K562 (cell line): ENCODE data around the gene SFTPB. TPM values are rescaled to one million over a fixed set of nuclear protein-coding genes. Genes with fewer than 3 reads are reported as not detected.
"Not testable (repeated sequence)": the region's sequence is repeated elsewhere in the genome, so short reads cannot be mapped to it uniquely, and the experiment has no call there.

Experiments used
- ATAC-seq: fragments of 200-7000 bp; cut with Tn5 transposase; 3 replicates; pipeline ENCODE4 v1.9.1; 2020; ENCODE audit warnings: moderate library complexity
- BruUV-seq: library from RNA; stranded (reverse); fragments of 400-500 nt; replicated peaks from 2 replicates; lab custom pipeline; 2021; lab: Mats Ljungman, UMichigan
- CTCF ChIA-PET: fragments of 300-600 bp; formaldehyde crosslinking; extraction: SDS; loops from one replicate; lab custom pipeline; 2021; ENCODE audit warnings: low intra/inter-chr PET ratio; lab: Yijun Ruan, JAX
- POLR2A ChIA-PET: fragments of 300-600, 350-650 bp; sonication (Branson Sonifier 250); formaldehyde crosslinking; extraction: SDS; loops from one replicate; lab custom pipeline; 2021; ENCODE audit warnings: antibody characterized with exemption, inconsistent platforms; lab: Yijun Ruan, JAX
- DNase-seq, 4 experiments: peaks; one replicate each; pipeline versions ENCODE4 v3.0.0 to v3.0.0-alpha.2; 2011 to 2018; ENCODE audit warnings: low spot score in 3 of 4, mixed read lengths in 3 of 4; ENCODE audit errors: extremely low read depth in 1 of 4
- FAIRE-seq: peaks from 2 replicates; lab custom pipeline; 2011; peaks lifted over from hg19 to GRCh38; lab: Jason Lieb, UNC
- H2AFZ ChIP-seq: 2 replicates; pipeline ENCODE4 v1.6.0; 2011; ENCODE audit warnings: low read depth, low read length, control low read depth, inconsistent platforms
- H3K27ac ChIP-seq: fragments of 200-600 bp; 3 replicates; pipeline ENCODE4 v1.8.0; 2011; ENCODE audit warnings: low read depth, mild to moderate bottlenecking, control low read depth, inconsistent platforms, low read length, moderate library complexity, mixed read lengths; ENCODE audit errors: extremely low read depth
- H3K27me3 ChIP-seq, 2 experiments: fragments of 300-600 bp in 1 of 2; 2 replicates in 1 of 2; 3 replicates in 1 of 2; pipeline versions ENCODE4 v1.6.0 to v1.8.0; 2011; ENCODE audit warnings: inconsistent platforms in 2 of 2, low read length in 2 of 2, mild to moderate bottlenecking in 1 of 2, mixed read lengths in 1 of 2, moderate library complexity in 1 of 2; ENCODE audit not compliant: control insufficient read depth in 2 of 2, insufficient read depth in 2 of 2
- H3K36me3 ChIP-seq: fragments of 300-600 bp; 3 replicates; pipeline ENCODE4 v1.8.0; 2011; ENCODE audit warnings: mild to moderate bottlenecking, low read length, inconsistent platforms; ENCODE audit not compliant: control insufficient read depth, insufficient read depth
- H3K4me1 ChIP-seq, 2 experiments: fragments of 200-600 bp in 1 of 2; replicated peaks in 1 of 2; 2 replicates in 1 of 2; 3 replicates in 1 of 2; pipeline versions ENCODE4 v1.5.1 to v1.8.0; 2011; ENCODE audit warnings: inconsistent platforms in 2 of 2, low read length in 2 of 2, mild to moderate bottlenecking in 1 of 2, mixed read lengths in 1 of 2, moderate library complexity in 1 of 2; ENCODE audit not compliant: control insufficient read depth in 2 of 2, insufficient read depth in 2 of 2
- H3K4me2 ChIP-seq: 2 replicates; pipeline ENCODE4 v1.6.1; 2011; ENCODE audit warnings: low read length, control low read depth, inconsistent platforms, mixed read lengths; ENCODE audit not compliant: insufficient read depth
- H3K4me3 ChIP-seq: fragments of 200-600 bp; sonication (generic), shearing (Covaris generic); 2 replicates; pipeline ENCODE4 v1.5.1; 2016; ENCODE audit warnings: control low read depth, inconsistent platforms
- H3K79me2 ChIP-seq: fragments of 200-600 bp; 3 replicates; pipeline ENCODE4 v1.8.0; 2011; ENCODE audit warnings: low read length, inconsistent platforms; ENCODE audit not compliant: control insufficient read depth, insufficient read depth
- H3K9ac ChIP-seq, 2 experiments: 2 replicates each; pipeline versions ENCODE4 v1.6.0 to v1.6.1; 2011; ENCODE audit warnings: low read depth in 2 of 2, low read length in 2 of 2, control low read depth in 1 of 2, inconsistent platforms in 1 of 2, mild to moderate bottlenecking in 1 of 2, mixed read lengths in 1 of 2; ENCODE audit not compliant: insufficient read depth in 1 of 2
- H3K9me1 ChIP-seq: one replicate; pipeline ENCODE4 v1.6.0; 2011; ENCODE audit warnings: inconsistent platforms, mild to moderate bottlenecking, low read length, moderate library complexity; ENCODE audit not compliant: control insufficient read depth, insufficient read depth
- H3K9me3 ChIP-seq: replicated peaks from 2 replicates; pipeline ENCODE4 v1.5.1; 2011; ENCODE audit warnings: low read depth, low read length, inconsistent platforms; ENCODE audit not compliant: control insufficient read depth, insufficient read depth
- H4K20me1 ChIP-seq: replicated peaks from 2 replicates; pipeline ENCODE4 v1.6.1; 2011; ENCODE audit warnings: low read length, inconsistent platforms, mixed read lengths; ENCODE audit not compliant: control insufficient read depth, insufficient read depth
- DIDO1 ChIP-seq: fragments of 450-650 bp; IDR thresholded peaks from 2 replicates; pipeline ENCODE4 v1.6.1; 2016; ENCODE audit warnings: low read depth, missing biosample characterization, missing genetic modification characterization
- HCFC1 ChIP-seq: IDR thresholded peaks from 2 replicates; pipeline ENCODE4 v1.6.1; 2012; ENCODE audit warnings: low read depth, low read length, improper control_type of control experiment
- NUFIP1 ChIP-seq: fragments of 450-650 bp; IDR thresholded peaks from 2 replicates; pipeline ENCODE4 v1.6.1; 2018; ENCODE audit not compliant: partially characterized antibody
- U2AF2 ChIP-seq: fragments of 200-400 bp; formaldehyde crosslinking; optimal IDR thresholded peaks from 2 replicates; pipeline ENCODE3; 2017; ENCODE audit warnings: low read depth, mild to moderate bottlenecking, low read length
- WGBS: fragments of 100-300 bp; shearing (Covaris generic); methylation state at CpG from one replicate; pipeline ENCODE4 v1.1.6; 2016; ENCODE audit warnings: low coverage, mixed read lengths; ENCODE audit not compliant: insufficient coverage; ENCODE audit errors: missing lambda C conversion rate; 5-methylcytosine and 5-hydroxymethylcytosine counted together
- in situ Hi-C: fragments of 300-500 bp; cut with MboI; formaldehyde crosslinking; loops from 4 replicates; pipeline ENCODE4 v1.15.0; 2018; ENCODE audit warnings: inconsistent platforms, mixed read lengths
- intact Hi-C: fragments of 100-400 bp; cut with micrococcal nuclease; formaldehyde crosslinking; loops from 2 replicates; pipeline ENCODE4 v1.14.2; 2022
- polyA plus RNA-seq, 8 experiments: library from polyadenylated mRNA; depleted of rRNA in 4 of 8; stranded (reverse) in 5 of 8; unstranded in 3 of 8; fragments of >200 nt; fragmentation: Nextera tagmentation in 2 of 8; fragmentation: Illumina TruSeq in 1 of 8; extraction: Ambion mirVana in 2 of 8; extraction: Trizol in 1 of 8; gene quantifications; 2 replicates each; pipeline versions ENCODE4 v1.2.1 to v1.2.3, GENCODE V29; 2011 to 2014; ENCODE audit warnings: inconsistent platforms in 1 of 8, missing spikeins in 1 of 8
- total RNA-seq, 7 experiments: library from RNA; depleted of rRNA in 6 of 7; stranded (reverse); fragments of >200 nt in 6 of 7; fragmentation: Illumina TruSeq in 2 of 7; extraction: Trizol in 2 of 7; gene quantifications; 2 replicates each; pipeline versions ENCODE4 v1.2.1 to v1.2.3, GENCODE V29; 2011 to 2021; ENCODE audit warnings: low replicate concordance in 1 of 7
- TF ChIP-seq, protein P1 (sequence below): IDR thresholded peaks from 3 replicates; pipeline ENCODE4 v1.6.1; 2011; ENCODE audit warnings: borderline replicate concordance, mild to moderate bottlenecking; ENCODE audit not compliant: insufficient read length, insufficient read depth

Gene SFTPB
- total and polyA plus RNA-seq, 9 of the 15 experiments (the other 6 are each of a cell fraction or from before 2014, with no cell fraction given): 0.03 to 7.0 TPM; not detected in 7

DNA sequence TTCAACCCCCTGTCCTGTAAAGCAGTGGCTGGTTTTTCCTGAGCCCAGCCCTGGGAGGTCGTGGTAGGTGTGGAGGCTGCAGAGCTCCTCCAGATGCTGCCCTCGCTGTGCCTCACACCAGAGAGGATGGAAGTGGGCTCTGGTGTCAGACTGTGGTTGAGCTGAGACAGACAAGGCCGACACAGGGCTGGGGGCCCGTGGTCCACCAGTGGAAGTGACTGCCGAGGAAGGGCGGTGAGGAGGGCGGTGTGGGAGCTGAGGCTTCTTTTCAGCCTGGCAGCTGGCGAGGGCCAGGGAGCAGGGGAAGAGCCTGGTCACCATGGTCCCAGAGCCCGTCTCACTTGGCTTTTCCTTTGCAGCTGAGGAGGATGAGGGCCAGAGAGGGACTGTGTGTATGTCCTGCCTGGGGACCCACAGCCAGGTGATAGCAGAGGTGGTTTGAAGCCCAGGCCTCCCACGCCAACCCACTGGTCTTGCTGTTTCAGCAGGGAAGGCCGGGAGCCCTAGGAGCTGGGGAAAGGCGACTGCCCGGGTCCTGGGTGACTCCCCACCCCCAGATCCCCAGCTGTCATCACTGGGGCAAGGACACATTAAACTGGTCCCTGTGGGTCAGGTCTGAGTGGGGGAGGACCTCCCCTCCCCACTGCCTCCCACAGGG is 8.5 kb downstream of the SFTPB start (continued):
- TF ChIP-seq, protein P1, sequence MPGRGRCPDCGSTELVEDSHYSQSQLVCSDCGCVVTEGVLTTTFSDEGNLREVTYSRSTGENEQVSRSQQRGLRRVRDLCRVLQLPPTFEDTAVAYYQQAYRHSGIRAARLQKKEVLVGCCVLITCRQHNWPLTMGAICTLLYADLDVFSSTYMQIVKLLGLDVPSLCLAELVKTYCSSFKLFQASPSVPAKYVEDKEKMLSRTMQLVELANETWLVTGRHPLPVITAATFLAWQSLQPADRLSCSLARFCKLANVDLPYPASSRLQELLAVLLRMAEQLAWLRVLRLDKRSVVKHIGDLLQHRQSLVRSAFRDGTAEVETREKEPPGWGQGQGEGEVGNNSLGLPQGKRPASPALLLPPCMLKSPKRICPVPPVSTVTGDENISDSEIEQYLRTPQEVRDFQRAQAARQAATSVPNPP: no peak
- TF ChIP-seq DIDO1 (no peak), U2AF2 (no peak), HCFC1 (no peak), NUFIP1 (no peak)

DNA sequence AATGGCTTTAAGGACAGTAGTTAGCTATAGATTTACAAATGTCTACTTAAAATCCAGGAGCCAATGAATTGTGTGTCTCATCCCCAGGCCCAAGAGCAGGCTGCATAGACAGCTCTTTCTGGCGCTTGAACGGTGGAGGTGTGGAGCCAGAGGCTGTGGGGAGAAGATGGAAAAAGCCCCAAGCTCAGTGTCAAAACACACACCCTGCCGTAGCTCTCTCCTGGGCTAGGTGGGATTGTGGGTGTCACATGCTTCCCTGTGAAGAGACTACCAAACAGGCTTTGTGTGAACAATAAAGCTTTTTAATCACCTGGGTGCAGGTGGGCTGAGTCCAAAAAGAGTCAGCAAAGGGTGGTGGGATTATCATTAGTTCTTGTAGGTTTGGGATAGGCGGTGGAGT is 10.6 kb downstream of the SFTPB start:
- FAIRE-seq, H3K4me1 ChIP-seq, H3K9me3 ChIP-seq, BruUV-seq, H3K79me2 ChIP-seq, H3K9me1 ChIP-seq, H3K27me3 ChIP-seq, intact Hi-C loops, H4K20me1 ChIP-seq, H3K27ac ChIP-seq, DNase-seq, ATAC-seq, in situ Hi-C loops, H3K9ac ChIP-seq, H3K4me3 ChIP-seq, H3K4me2 ChIP-seq, H2AFZ ChIP-seq, CTCF ChIA-PET: not testable (repeated sequence)
- POLR2A ChIA-PET: interaction anchor here (3.4 kb wide), 1 partner anchor 8 kb away, joined by 17 read pairs; no protein-coding TSS in a partner anchor
- 64% methylated on average over 4 of the region's 4 CpGs for WGBS
- peaks cover 22% of the 10 kb centered on the region; the same call in 2 of the 3 replicates for H3K36me3 ChIP-seq
